Tibial artery (tissue), 4 donors: ENCODE data around the gene NTM.

Experiments
- DNase-seq, 2 donors: peaks; one replicate each; pipeline ENCODE4 v3.0.0-alpha.2; 2019
- H3K27ac ChIP-seq, 2 donors: fragments of 200-600 bp; sonication (generic) in 1 of 2; 1 replicate in 1 of 2; 2 replicates in 1 of 2; pipeline ENCODE4 v1.5.1; 2018 to 2019; ENCODE audit warnings: mild to moderate bottlenecking in 1 of 2
- H3K27me3 ChIP-seq, 2 donors: fragments of 200-600 bp; sonication (generic) in 1 of 2; one replicate each; pipeline versions ENCODE4 v1.5.1 to v1.6.0; 2016 to 2019
- H3K36me3 ChIP-seq, 3 donors: fragments of 200-600 bp; sonication (generic) in 2 of 3; one replicate each; pipeline ENCODE4 v1.5.1; 2016 to 2019; ENCODE audit warnings: mild to moderate bottlenecking in 2 of 3
- H3K4me1 ChIP-seq, 4 donors: fragments of 200-600 bp; sonication (generic) in 2 of 4; 1 replicate in 3 of 4; 2 replicates in 1 of 4; pipeline ENCODE4 v1.5.1; 2016 to 2019
- H3K4me3 ChIP-seq, 2 donors: fragments of 200-600 bp; sonication (generic) in 1 of 2; 1 replicate in 1 of 2; 2 replicates in 1 of 2; pipeline ENCODE4 v1.5.1; 2018 to 2019; ENCODE audit warnings: mild to moderate bottlenecking in 2 of 2
- H3K9me3 ChIP-seq, 3 donors: fragments of 200-600 bp; sonication (generic) in 1 of 3; one replicate each; pipeline ENCODE4 v1.5.1; 2016 to 2019
- CTCF ChIP-seq, 2 experiments: fragments of 200-600 bp in 1 of 2; fragments of 450-650 bp in 1 of 2; IDR thresholded peaks; one replicate each; pipeline ENCODE4 v1.5.1; 2017 to 2019; ENCODE audit warnings: antibody characterized with exemption in 2 of 2, mild to moderate bottlenecking in 1 of 2, moderate library complexity in 1 of 2
- intact Hi-C: fragments of 100-400 bp; cut with DNase I; formaldehyde crosslinking; loops from one replicate; pipeline ENCODE4 v1.15.0; 2023; ENCODE audit warnings: low total_unique reads

Gene NTM

GRCh38 chr11:132336781-132337535 is 966.5 kb downstream of the NTM start:
- intact Hi-C loops: no loop called here
- Histone ChIP-seq H3K9me3 (no peaks in the 10 kb centered on the region), H3K4me1 (no peaks in the 10 kb centered on the region), H3K36me3 (no peaks in the 10 kb centered on the region), H3K4me3 (no peak overlapping the region), H3K27ac (no peak overlapping the region), H3K27me3 (no peaks in the 10 kb centered on the region)
- no peak for TF ChIP-seq CTCF (IDR thresholded peaks at IDR 0.05)
- DNase-seq: no peak

GRCh38 chr11:132337819-132338416 is 967.5 kb downstream of the NTM start:
- no peak for DNase-seq
- intact Hi-C loops: no loop called here
- H3K27ac ChIP-seq: no peak overlapping the region
- H3K9me3 ChIP-seq: no peaks in the 10 kb centered on the region
- no peaks in the 10 kb centered on the region for H3K4me1 ChIP-seq
- TF ChIP-seq CTCF (IDR thresholded peaks at IDR 0.05): no peak
- H3K27me3 ChIP-seq: no peaks in the 10 kb centered on the region
- H3K36me3 ChIP-seq: no peaks in the 10 kb centered on the region
- H3K4me3 ChIP-seq: no peak overlapping the region

- no peak overlapping the region for H3K27ac ChIP-seq
- no peak for DNase-seq
- H3K9me3 ChIP-seq: no peaks in the 10 kb centered on the region
- no peaks in the 10 kb centered on the region for H3K36me3 ChIP-seq
- H3K4me3 ChIP-seq: no peak overlapping the region
- intact Hi-C loops: no loop called here
- no peaks in the 10 kb centered on the region for H3K4me1 ChIP-seq
- H3K27me3 ChIP-seq: no peaks in the 10 kb centered on the region
- no peak for TF ChIP-seq CTCF (IDR thresholded peaks at IDR 0.05)
These were observed 972.0 kb downstream of the NTM start for GRCh38 chr11:132342408-132342807.

GRCh38 chr11:132343445-132344175 is 973.2 kb downstream of the NTM start:
- no peaks in the 10 kb centered on the region for H3K4me1 ChIP-seq
- H3K36me3 ChIP-seq: no peaks in the 10 kb centered on the region
- H3K27me3 ChIP-seq: no peaks in the 10 kb centered on the region
- no peaks in the 10 kb centered on the region for H3K9me3 ChIP-seq
- intact Hi-C loops: no loop called here
- no peak for DNase-seq
- TF ChIP-seq CTCF (IDR thresholded peaks at IDR 0.05): no peak
- no peak overlapping the region for H3K27ac ChIP-seq
- H3K4me3 ChIP-seq: no peak overlapping the region

GRCh38 chr11:132346558-132347148 is 976.2 kb downstream of the NTM start:
- H3K4me3 ChIP-seq: no peak overlapping the region
- H3K27me3 ChIP-seq: no peaks in the 10 kb centered on the region
- intact Hi-C loops: no loop called here
- no peak overlapping the region for H3K27ac ChIP-seq
- H3K9me3 ChIP-seq: no peaks in the 10 kb centered on the region
- no peak for TF ChIP-seq CTCF (IDR thresholded peaks at IDR 0.05)
- no peak for DNase-seq
- no peaks in the 10 kb centered on the region for H3K36me3 ChIP-seq
- H3K4me1 ChIP-seq: no peaks in the 10 kb centered on the region
